ENCODE results near the gene SZT2.
"Not testable (repeated sequence)": the region's sequence is repeated elsewhere in the genome, so short reads cannot be mapped to it uniquely, and the experiment has no call there.

The SZT2 gene

GRCh38 chr1:43410571-43410970 is 20.9 kb downstream of the SZT2 start:
- TF ChIP-seq CTCF (IDR thresholded peaks at IDR 0.05; ENCODE audit: extremely low read depth, insufficient read depth, missing control alignments): no peak
- in situ Hi-C loops (cut with MboI; ENCODE audit: low pct_unique_long_range_greater_than_20kb, low sequenced_read_pairs, unreplicated experiment): no loop called here
- no peak for DNase-seq (ENCODE audit: low spot score)

GRCh38 chr1:43413426-43413825 is 23.7 kb downstream of the SZT2 start:
- DNase-seq (ENCODE audit: low spot score); in situ Hi-C loops (cut with MboI; ENCODE audit: low pct_unique_long_range_greater_than_20kb, low sequenced_read_pairs, unreplicated experiment): not testable (repeated sequence)

GRCh38 chr1:43414634-43415223 is 25.0 kb downstream of the SZT2 start:
- in situ Hi-C loops (cut with MboI; ENCODE audit: low pct_unique_long_range_greater_than_20kb, low sequenced_read_pairs, unreplicated experiment): no loop called here
- DNase-seq (ENCODE audit: low spot score): no peak
- peak; percentile 54 for TF ChIP-seq CTCF (IDR thresholded peaks at IDR 0.05; ENCODE audit: extremely low read depth, insufficient read depth, missing control alignments)

GRCh38 chr1:43415901-43416300 is 26.2 kb downstream of the SZT2 start:
- TF ChIP-seq CTCF (IDR thresholded peaks at IDR 0.05; ENCODE audit: extremely low read depth, insufficient read depth, missing control alignments): no peak
- DNase-seq (ENCODE audit: low spot score): no peak
- in situ Hi-C loops (cut with MboI; ENCODE audit: low pct_unique_long_range_greater_than_20kb, low sequenced_read_pairs, unreplicated experiment): no loop called here

GRCh38 chr1:43418858-43419257 is 29.2 kb downstream of the SZT2 start:
- in situ Hi-C loops (cut with MboI; ENCODE audit: low pct_unique_long_range_greater_than_20kb, low sequenced_read_pairs, unreplicated experiment): no loop called here
- DNase-seq (ENCODE audit: low spot score): no peak
- no peak for TF ChIP-seq CTCF (IDR thresholded peaks at IDR 0.05; ENCODE audit: extremely low read depth, insufficient read depth, missing control alignments)

- no peak for DNase-seq (ENCODE audit: low spot score)
- no peak for TF ChIP-seq CTCF (IDR thresholded peaks at IDR 0.05; ENCODE audit: extremely low read depth, insufficient read depth, missing control alignments)
- in situ Hi-C loops (cut with MboI; ENCODE audit: low pct_unique_long_range_greater_than_20kb, low sequenced_read_pairs, unreplicated experiment): no loop called here
Observed at GRCh38 chr1:43419627-43420425, 30.1 kb downstream of the SZT2 start.

- TF ChIP-seq CTCF (IDR thresholded peaks at IDR 0.05; ENCODE audit: extremely low read depth, insufficient read depth, missing control alignments): no peak
- in situ Hi-C loops (cut with MboI; ENCODE audit: low pct_unique_long_range_greater_than_20kb, low sequenced_read_pairs, unreplicated experiment): no loop called here
- no peak for DNase-seq (ENCODE audit: low spot score)
Observed at GRCh38 chr1:43420874-43421273, 31.2 kb downstream of the SZT2 start.
